Caco-2 (cell line): Measurements from ENCODE around the gene SP3. TPM values are rescaled to one million over a fixed set of nuclear protein-coding genes. Genes with fewer than 3 reads are reported as not detected.

Experiments used
- BruUV-seq: library from RNA; stranded (reverse); fragments of 400-500 nt; replicated peaks from 2 replicates; lab custom pipeline; 2021; lab: Mats Ljungman, UMichigan
- CTCF ChIA-PET: fragments of 300-600 bp; sonication (Branson Sonifier 250); formaldehyde crosslinking; loops from one replicate; lab custom pipeline; 2022; ENCODE audit warnings: antibody characterized with exemption; lab: Charles Lee
- POLR2A ChIA-PET: fragments of 300-600 bp; sonication (Branson Sonifier 250); formaldehyde crosslinking; loops from one replicate; lab custom pipeline; 2022; ENCODE audit warnings: antibody characterized with exemption; lab: Charles Lee
- DNase-seq, 2 experiments: peaks; one replicate each; pipeline versions ENCODE4 v3.0.0 to v3.0.0-alpha.2; 2020 to 2022
- H3K27me3 ChIP-seq: replicated peaks from 2 replicates; pipeline ENCODE4 v1.6.0; 2011; ENCODE audit warnings: low read length; ENCODE audit not compliant: control insufficient read depth, insufficient read depth
- H3K36me3 ChIP-seq: 2 replicates; pipeline ENCODE4 v1.5.1; 2011; ENCODE audit warnings: low read length; ENCODE audit not compliant: control insufficient read depth, insufficient read depth
- H3K4me1 ChIP-seq: fragments of 250-450 bp; sonication (Bioruptor Pico); 2 replicates; pipeline ENCODE4 v1.5.1; 2020; ENCODE audit warnings: mild to moderate bottlenecking
- H3K4me3 ChIP-seq: 2 replicates; pipeline ENCODE4 v1.5.1; 2011; ENCODE audit warnings: low read depth, mild to moderate bottlenecking, control low read depth, low read length
- H3K9me3 ChIP-seq: fragments of 250-450 bp; sonication (Bioruptor Pico); 2 replicates; pipeline ENCODE4 v1.5.1; 2020; ENCODE audit warnings: mild to moderate bottlenecking, moderate library complexity
- H3K27ac Mint-ChIP-seq: one replicate; pipeline ENCODE4 v1.8.0; 2022; ENCODE audit warnings: mixed read lengths; ENCODE audit not compliant: unreplicated experiment
- H3K27me3 Mint-ChIP-seq: one replicate; pipeline ENCODE4 v1.8.0; 2022; ENCODE audit warnings: mixed read lengths; ENCODE audit not compliant: insufficient read depth, unreplicated experiment
- H3K36me3 Mint-ChIP-seq: one replicate; pipeline ENCODE4 v1.8.0; 2022; ENCODE audit warnings: mild to moderate bottlenecking, mixed read lengths; ENCODE audit not compliant: insufficient read depth, unreplicated experiment
- H3K4me1 Mint-ChIP-seq: one replicate; pipeline ENCODE4 v1.8.0; 2022; ENCODE audit warnings: low read depth, mixed read lengths; ENCODE audit not compliant: unreplicated experiment
- H3K4me3 Mint-ChIP-seq: one replicate; pipeline ENCODE4 v1.8.0; 2022; ENCODE audit warnings: mild to moderate bottlenecking, moderate library complexity, mixed read lengths; ENCODE audit not compliant: unreplicated experiment
- H3K9me3 Mint-ChIP-seq: one replicate; pipeline ENCODE4 v1.8.0; 2022; ENCODE audit warnings: mixed read lengths; ENCODE audit not compliant: unreplicated experiment
- intact Hi-C: fragments of 100-400 bp; cut with micrococcal nuclease; formaldehyde crosslinking; loops from one replicate; pipeline ENCODE4 v1.10.0; 2022; ENCODE audit not compliant: unreplicated experiment
- total RNA-seq: library from RNA; stranded (reverse); gene quantifications from 2 replicates; pipeline ENCODE4 v1.2.3, GENCODE V29; 2022
- TF ChIP-seq, protein P1 (sequence below), 2 experiments: fragments of 200-600 bp in 1 of 2; IDR thresholded peaks; 1 replicate in 1 of 2; 2 replicates in 1 of 2; pipeline versions ENCODE4 v1.5.1 to v1.8.0; 2011 to 2022; ENCODE audit warnings: antibody characterized with exemption in 1 of 2, control low read depth in 1 of 2, inconsistent platforms in 1 of 2, low read depth in 1 of 2, low read length in 1 of 2, mild to moderate bottlenecking in 1 of 2, moderate library complexity in 1 of 2; ENCODE audit not compliant: insufficient read depth in 1 of 2, severe bottlenecking in 1 of 2, unreplicated experiment in 1 of 2

The SP3 gene
- total RNA-seq, 1 experiment from 2014 or later, result 111 TPM

DNA sequence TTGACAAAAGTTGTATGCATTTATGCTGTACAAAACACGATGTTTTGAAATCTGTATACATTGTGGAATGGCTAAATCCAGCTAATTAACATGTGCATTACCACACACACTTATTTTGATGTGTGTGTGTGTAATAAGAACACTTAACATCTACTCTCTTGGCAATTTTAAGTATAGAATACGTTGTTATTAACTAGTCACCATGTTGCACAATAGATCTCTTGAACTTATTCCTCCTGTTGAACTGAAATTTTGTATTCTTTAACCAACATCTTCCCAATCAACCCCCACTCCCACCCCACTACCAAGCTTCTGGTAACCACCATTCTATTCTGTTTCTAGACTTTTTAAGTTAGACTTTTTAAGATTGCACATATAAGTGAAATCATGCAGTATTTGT, 16.3 kb upstream of the SP3 start:
- H3K9me3 Mint-ChIP-seq, result no peaks in the 10 kb centered on the region
- no peaks in the 10 kb centered on the region for H3K9me3 ChIP-seq
- no peaks in the 10 kb centered on the region for H3K36me3 ChIP-seq
- CTCF ChIA-PET, result no interaction called here
- H3K27me3 ChIP-seq, result no peaks in the 10 kb centered on the region
- peaks cover 26% of the 10 kb centered on the region for H3K4me1 Mint-ChIP-seq
- H3K4me3 Mint-ChIP-seq, result no peak overlapping the region
- H3K27ac Mint-ChIP-seq, result no peak overlapping the region
- TF ChIP-seq, protein P1, sequence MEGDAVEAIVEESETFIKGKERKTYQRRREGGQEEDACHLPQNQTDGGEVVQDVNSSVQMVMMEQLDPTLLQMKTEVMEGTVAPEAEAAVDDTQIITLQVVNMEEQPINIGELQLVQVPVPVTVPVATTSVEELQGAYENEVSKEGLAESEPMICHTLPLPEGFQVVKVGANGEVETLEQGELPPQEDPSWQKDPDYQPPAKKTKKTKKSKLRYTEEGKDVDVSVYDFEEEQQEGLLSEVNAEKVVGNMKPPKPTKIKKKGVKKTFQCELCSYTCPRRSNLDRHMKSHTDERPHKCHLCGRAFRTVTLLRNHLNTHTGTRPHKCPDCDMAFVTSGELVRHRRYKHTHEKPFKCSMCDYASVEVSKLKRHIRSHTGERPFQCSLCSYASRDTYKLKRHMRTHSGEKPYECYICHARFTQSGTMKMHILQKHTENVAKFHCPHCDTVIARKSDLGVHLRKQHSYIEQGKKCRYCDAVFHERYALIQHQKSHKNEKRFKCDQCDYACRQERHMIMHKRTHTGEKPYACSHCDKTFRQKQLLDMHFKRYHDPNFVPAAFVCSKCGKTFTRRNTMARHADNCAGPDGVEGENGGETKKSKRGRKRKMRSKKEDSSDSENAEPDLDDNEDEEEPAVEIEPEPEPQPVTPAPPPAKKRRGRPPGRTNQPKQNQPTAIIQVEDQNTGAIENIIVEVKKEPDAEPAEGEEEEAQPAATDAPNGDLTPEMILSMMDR (IDR thresholded peaks at IDR 0.05; ENCODE audit: insufficient read depth in 1 of 2, low read depth in 1 of 2, low read length in 1 of 2, severe bottlenecking in 1 of 2, unreplicated experiment in 1 of 2), result no peak
- POLR2A ChIA-PET, result no interaction called here
- BruUV-seq, result no TSS peak
- H3K4me1 ChIP-seq, result peaks cover 20% of the 10 kb centered on the region
- peaks cover 5% of the 10 kb centered on the region for H3K36me3 Mint-ChIP-seq
- DNase-seq, result no peak
- intact Hi-C loops, result no loop called here
- H3K27me3 Mint-ChIP-seq, result no peaks in the 10 kb centered on the region
- no peak overlapping the region for H3K4me3 ChIP-seq

DNA sequence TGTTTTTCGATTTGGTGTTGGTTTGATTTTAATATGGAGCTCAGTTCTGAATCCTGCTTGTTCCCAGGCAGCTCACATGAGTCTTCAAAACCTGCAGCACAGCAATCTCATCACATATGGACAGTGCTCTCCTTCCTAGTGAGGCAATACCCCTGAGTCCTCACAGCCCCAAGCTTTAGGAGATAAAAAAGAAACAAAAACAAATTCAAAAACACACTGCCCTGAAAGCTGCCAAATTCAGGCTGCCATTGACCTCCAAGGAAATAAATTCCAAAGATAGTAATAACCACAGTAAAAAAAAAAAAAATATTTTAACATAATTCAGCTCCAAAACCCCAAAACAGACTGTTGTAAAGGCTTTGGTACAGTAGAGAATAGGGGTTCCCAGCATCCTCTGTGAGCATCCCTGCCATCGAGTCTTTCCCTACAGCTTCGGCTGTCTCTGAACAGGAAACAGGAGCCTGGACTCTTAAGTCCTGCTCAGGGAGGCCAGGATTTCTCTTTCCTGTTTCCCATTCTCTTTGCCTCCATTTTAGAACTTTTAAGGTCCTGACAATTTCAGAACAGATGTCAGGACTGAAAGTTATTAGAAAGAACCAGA, 14.7 kb upstream of the SP3 start:
- TF ChIP-seq, protein P1 (IDR thresholded peaks at IDR 0.05; ENCODE audit: insufficient read depth in 1 of 2, low read depth in 1 of 2, low read length in 1 of 2, severe bottlenecking in 1 of 2, unreplicated experiment in 1 of 2), result no peak
- Histone ChIP-seq H3K36me3 (no peaks in the 10 kb centered on the region), H3K27me3 (no peaks in the 10 kb centered on the region), H3K4me3 (no peak overlapping the region), H3K4me1 (peaks cover 4% of the 10 kb centered on the region), H3K9me3 (no peaks in the 10 kb centered on the region)
- H3K27ac Mint-ChIP-seq, result no peak overlapping the region
- H3K9me3 Mint-ChIP-seq, result no peaks in the 10 kb centered on the region
- CTCF ChIA-PET, result no interaction called here
- no peak overlapping the region for H3K4me3 Mint-ChIP-seq
- peaks cover 2% of the 10 kb centered on the region for H3K36me3 Mint-ChIP-seq
- DNase-seq, result no peak
- H3K27me3 Mint-ChIP-seq, result no peaks in the 10 kb centered on the region
- POLR2A ChIA-PET, result interaction anchor here (0.6 to 0.7 kb wide), 2 partner anchors 9 to 26 kb away, joined by 3 to 4 read pairs; no protein-coding TSS in a partner anchor
- peaks cover 11% of the 10 kb centered on the region for H3K4me1 Mint-ChIP-seq
- no TSS peak for BruUV-seq
- intact Hi-C loops, result no loop called here

DNA sequence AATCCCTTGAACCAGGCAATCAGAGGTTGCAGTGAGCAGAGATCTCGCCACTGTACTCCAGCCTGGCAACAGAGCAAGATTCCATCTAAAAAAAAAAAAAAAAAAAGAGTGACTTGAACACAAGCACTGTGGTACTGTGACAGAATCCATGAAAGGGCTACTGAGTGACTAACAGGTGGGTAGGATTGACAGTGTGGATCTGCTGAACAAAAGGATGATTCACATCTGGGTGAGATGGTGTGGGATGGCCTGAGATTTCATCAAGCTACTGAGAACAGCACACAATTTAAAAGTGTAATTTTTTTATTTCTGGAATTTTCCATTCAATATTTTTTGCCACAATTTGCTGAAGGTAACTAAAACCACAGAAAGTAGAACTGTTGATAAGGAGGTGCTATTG, 13.3 kb upstream of the SP3 start:
- Mint-ChIP-seq H3K27me3 (no peaks in the 10 kb centered on the region), H3K4me1 (no peaks in the 10 kb centered on the region), H3K9me3 (no peaks in the 10 kb centered on the region), H3K27ac (no peak overlapping the region), H3K4me3 (no peak overlapping the region), H3K36me3 (no peaks in the 10 kb centered on the region)
- no peak for DNase-seq
- TF ChIP-seq, protein P1 (IDR thresholded peaks at IDR 0.05; ENCODE audit: insufficient read depth in 1 of 2, low read depth in 1 of 2, low read length in 1 of 2, severe bottlenecking in 1 of 2, unreplicated experiment in 1 of 2), result no peak
- intact Hi-C loops, result no loop called here
- Histone ChIP-seq H3K36me3 (no peaks in the 10 kb centered on the region), H3K4me1 (no peaks in the 10 kb centered on the region), H3K4me3 (no peak overlapping the region), H3K9me3 (no peaks in the 10 kb centered on the region), H3K27me3 (no peaks in the 10 kb centered on the region)
- ChIA-PET CTCF (no interaction called here), POLR2A (no interaction called here)
- no TSS peak for BruUV-seq
